Measurements from ENCODE around the gene BDNF. TPM values are rescaled to one million over a fixed set of nuclear protein-coding genes. Genes with fewer than 3 reads are reported as not detected.

Gene BDNF
- total RNA-seq, 2 donors from 2014 or later, result 0.33 TPM; not detected in 1

GRCh38 chr11:27726981-27727380 lies 26.7 kb upstream of the BDNF start:
- Histone ChIP-seq H3K36me3 (ENCODE audit: control insufficient read depth, insufficient read depth, low read length) (no peaks in the 10 kb centered on the region), H3K27ac (ENCODE audit: low read depth, low read length) (no peak overlapping the region), H3K27me3 (ENCODE audit: control insufficient read depth, insufficient read depth, low read length, poor library complexity, severe bottlenecking) (peaks cover 82% of the 10 kb centered on the region), H3K4me1 (ENCODE audit: control insufficient read depth, insufficient read depth, low read length) (no peaks in the 10 kb centered on the region), H3K9ac (ENCODE audit: extremely low read depth, low read length, poor library complexity, severe bottlenecking) (no peak overlapping the region), H3K4me3 (ENCODE audit: low read length) (no peak overlapping the region), H3K9me3 (ENCODE audit: control insufficient read depth, low read length) (no peaks in the 10 kb centered on the region)
- peaks cover 3% of the 10 kb centered on the region for H3K4me1 Mint-ChIP-seq
- H3K36me3 Mint-ChIP-seq (ENCODE audit: low read depth), result no peaks in the 10 kb centered on the region
- H3K4me3 Mint-ChIP-seq, result no peak overlapping the region
- no peak for DNase-seq
- no peak for TF ChIP-seq CTCF (conservative IDR thresholded peaks at IDR 0.05)
- H3K27me3 Mint-ChIP-seq (ENCODE audit: insufficient read depth), result peaks cover 80% of the 10 kb centered on the region
- H3K9me3 Mint-ChIP-seq, result no peaks in the 10 kb centered on the region
- 85 to 100% methylated on average over 1 of the region's 1 CpG for WGBS, 2 experiments (ENCODE audit: insufficient coverage in 1 of 2, insufficient read length in 1 of 2)
- no peak overlapping the region for H3K27ac Mint-ChIP-seq

GRCh38 chr11:27723687-27724086 lies 23.4 kb upstream of the BDNF start:
- WGBS, 2 experiments (ENCODE audit: insufficient coverage in 1 of 2, insufficient read length in 1 of 2), result 90% methylated on average over 1 of the region's 1 CpG; no CpG with 5 or more reads in 1 of the 2 experiments
- Histone ChIP-seq H3K36me3 (ENCODE audit: control insufficient read depth, insufficient read depth, low read length) (no peaks in the 10 kb centered on the region), H3K4me3 (ENCODE audit: low read length) (no peak overlapping the region), H3K4me1 (ENCODE audit: control insufficient read depth, insufficient read depth, low read length) (peaks cover 4% of the 10 kb centered on the region), H3K27ac (ENCODE audit: low read depth, low read length) (no peak overlapping the region), H3K9ac (ENCODE audit: extremely low read depth, low read length, poor library complexity, severe bottlenecking) (no peak overlapping the region), H3K9me3 (ENCODE audit: control insufficient read depth, low read length) (no peaks in the 10 kb centered on the region), H3K27me3 (ENCODE audit: control insufficient read depth, insufficient read depth, low read length, poor library complexity, severe bottlenecking) (peaks cover 100% of the 10 kb centered on the region)
- H3K36me3 Mint-ChIP-seq (ENCODE audit: low read depth), result no peaks in the 10 kb centered on the region
- H3K4me1 Mint-ChIP-seq, result peaks cover 10% of the 10 kb centered on the region
- TF ChIP-seq CTCF (conservative IDR thresholded peaks at IDR 0.05), result no peak
- H3K27me3 Mint-ChIP-seq (ENCODE audit: insufficient read depth), result peaks cover 97% of the 10 kb centered on the region
- H3K4me3 Mint-ChIP-seq, result no peak overlapping the region
- H3K27ac Mint-ChIP-seq, result no peak overlapping the region
- H3K9me3 Mint-ChIP-seq, result no peaks in the 10 kb centered on the region
- DNase-seq, result no peak

- Histone ChIP-seq H3K9ac (ENCODE audit: extremely low read depth, low read length, poor library complexity, severe bottlenecking) (no peak overlapping the region), H3K4me1 (ENCODE audit: control insufficient read depth, insufficient read depth, low read length) (peaks cover 4% of the 10 kb centered on the region), H3K27me3 (ENCODE audit: control insufficient read depth, insufficient read depth, low read length, poor library complexity, severe bottlenecking) (peaks cover 96% of the 10 kb centered on the region), H3K27ac (ENCODE audit: low read depth, low read length) (no peak overlapping the region), H3K36me3 (ENCODE audit: control insufficient read depth, insufficient read depth, low read length) (no peaks in the 10 kb centered on the region), H3K9me3 (ENCODE audit: control insufficient read depth, low read length) (no peaks in the 10 kb centered on the region), H3K4me3 (ENCODE audit: low read length) (peak overlapping the region; percentile 77)
- peak; percentile 80 for DNase-seq
- H3K9me3 Mint-ChIP-seq, result no peaks in the 10 kb centered on the region
- H3K27ac Mint-ChIP-seq, result no peak overlapping the region
- no peaks in the 10 kb centered on the region for H3K36me3 Mint-ChIP-seq (ENCODE audit: low read depth)
- H3K4me3 Mint-ChIP-seq, result peak overlapping the region; percentile 57
- peaks cover 96% of the 10 kb centered on the region for H3K27me3 Mint-ChIP-seq (ENCODE audit: insufficient read depth)
- 1 to 4% methylated on average over 13 to 18 of the region's 18 CpGs for WGBS, 2 experiments (ENCODE audit: insufficient coverage in 1 of 2, insufficient read length in 1 of 2)
- peaks cover 12% of the 10 kb centered on the region for H3K4me1 Mint-ChIP-seq
- TF ChIP-seq CTCF (conservative IDR thresholded peaks at IDR 0.05), result no peak
Measured at GRCh38 chr11:27722953-27723344, 22.7 kb upstream of the BDNF start.
